Stimulated activated naive CD8-positive, alpha-beta T cell treated with anti-CD3 and anti-CD28 coated beads, Interleukin-15, amount 100 ng/mL, for 72 hours (primary cell): ENCODE data around the gene IL36G.

Experiments
- ATAC-seq: fragments of 150-1000 bp; cut with Tn5 transposase; 2 replicates; pipeline ENCODE4 v1.10.0; 2021; ENCODE audit warnings: mild to moderate bottlenecking, moderate library complexity
- DNase-seq, 2 donors: peaks; one replicate each; pipeline ENCODE4 v3.0.0; 2021 to 2022
- H3K27ac Mint-ChIP-seq, 2 donors: one replicate each; pipeline ENCODE4 v1.8.0; 2022; ENCODE audit warnings: mild to moderate bottlenecking in 2 of 2, mixed read lengths in 2 of 2, moderate library complexity in 2 of 2
- H3K27me3 Mint-ChIP-seq: one replicate; pipeline ENCODE4 v1.8.0; 2022; ENCODE audit warnings: mixed read lengths
- H3K4me1 Mint-ChIP-seq: one replicate; pipeline ENCODE4 v1.8.0; 2022; ENCODE audit warnings: mild to moderate bottlenecking, mixed read lengths
- H3K4me3 Mint-ChIP-seq, 2 donors: one replicate each; pipeline ENCODE4 v1.8.0; 2022; ENCODE audit warnings: mild to moderate bottlenecking in 2 of 2, mixed read lengths in 2 of 2, moderate library complexity in 1 of 2
- H3K9me3 Mint-ChIP-seq, 2 donors: one replicate each; pipeline ENCODE4 v1.8.0; 2022; ENCODE audit warnings: mixed read lengths in 2 of 2

Gene IL36G

GRCh38 chr2:113000436-113000835, 22.6 kb downstream of the IL36G start:
- Mint-ChIP-seq H3K27ac (no peak overlapping the region), H3K9me3 (peaks cover 31 to 45% of the 10 kb centered on the region in 2 donors), H3K4me1 (peaks cover 23% of the 10 kb centered on the region), H3K4me3 (no peak overlapping the region), H3K27me3 (no peaks in the 10 kb centered on the region)
- ATAC-seq, result no peak
- DNase-seq, result no peak

DNA sequence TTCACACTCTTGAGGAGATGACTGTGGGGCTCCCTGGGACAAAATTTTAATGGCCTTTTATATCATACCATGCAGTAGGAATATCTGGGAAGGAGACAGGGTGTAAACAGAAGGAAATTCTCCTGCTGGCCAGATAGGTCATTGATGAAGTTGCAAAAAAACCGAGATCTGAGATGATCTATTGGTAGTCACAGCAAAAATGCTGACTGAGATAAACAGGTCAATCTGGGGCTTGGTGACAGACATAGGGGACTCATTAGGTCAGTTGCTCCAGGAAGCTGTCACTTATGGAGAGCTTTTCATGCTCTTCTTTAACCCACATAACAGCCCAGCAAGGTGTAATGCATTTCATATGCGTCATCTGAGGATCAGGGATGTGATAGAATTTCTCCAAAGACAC, 24.9 kb downstream of the IL36G start:
- Mint-ChIP-seq H3K4me1 (peaks cover under 1% of the 10 kb centered on the region), H3K27me3 (no peaks in the 10 kb centered on the region), H3K9me3 (peaks cover 31 to 45% of the 10 kb centered on the region in 2 donors), H3K27ac (no peak overlapping the region), H3K4me3 (no peak overlapping the region)
- ATAC-seq (no peak), DNase-seq (no peak)

- DNase-seq, result no peak
- Mint-ChIP-seq H3K27me3 (no peaks in the 10 kb centered on the region), H3K9me3 (peaks cover 20 to 27% of the 10 kb centered on the region in 2 donors), H3K4me3 (no peak within 1 kb of the TSS), H3K27ac (peak within 1 kb of the TSS in 1 of 2 donors; percentile 85), H3K4me1 (peaks cover 4% of the 10 kb centered on the region)
- no peak for ATAC-seq
Observed at GRCh38 chr2:113005030-113005509, 27.3 kb downstream of the IL36G start, which contains the start of gene IL36A. TSS of gene IL36A (plus strand) at chr2:113005459. CDS start at chr2:113005872, 413 bp downstream.

DNA sequence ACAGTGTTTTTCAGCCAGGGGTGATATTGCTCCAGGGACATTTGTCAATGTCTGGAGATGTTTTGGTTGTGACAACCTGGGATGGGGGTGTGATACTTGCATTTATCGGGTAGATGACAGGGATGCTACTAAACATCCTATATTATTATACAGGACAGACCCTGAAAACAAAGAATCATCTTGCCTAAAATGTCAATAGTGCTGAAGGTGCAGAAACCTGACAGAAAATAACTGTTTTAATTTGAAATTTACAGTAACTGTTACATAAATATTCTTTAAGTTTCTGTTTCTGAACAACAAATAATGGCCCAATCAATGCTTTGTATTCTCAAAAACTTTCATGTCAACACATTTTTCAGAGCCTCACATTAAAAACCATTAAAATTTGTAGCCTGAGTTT, 29.4 kb downstream of the IL36G start:
- no peak overlapping the region for H3K27ac Mint-ChIP-seq
- H3K4me3 Mint-ChIP-seq, result no peak overlapping the region
- DNase-seq (no peak), ATAC-seq (no peak)
- peaks cover 13% of the 10 kb centered on the region for H3K4me1 Mint-ChIP-seq
- peaks cover 3 to 10% of the 10 kb centered on the region in 2 donors for H3K9me3 Mint-ChIP-seq
- H3K27me3 Mint-ChIP-seq, result no peaks in the 10 kb centered on the region

GRCh38 chr2:113009622-113010021, 31.8 kb downstream of the IL36G start:
- ATAC-seq (no peak), DNase-seq (no peak)
- Mint-ChIP-seq H3K4me1 (peaks cover 13% of the 10 kb centered on the region), H3K27ac (no peak overlapping the region), H3K9me3 (peaks cover 0 to 5% of the 10 kb centered on the region in 2 donors), H3K4me3 (no peak overlapping the region), H3K27me3 (no peaks in the 10 kb centered on the region)

GRCh38 chr2:113010088-113010487, 32.3 kb downstream of the IL36G start:
- H3K4me1 Mint-ChIP-seq, result peaks cover 13% of the 10 kb centered on the region
- H3K4me3 Mint-ChIP-seq, result no peak overlapping the region
- ATAC-seq (no peak), DNase-seq (no peak)
- no peak overlapping the region for H3K27ac Mint-ChIP-seq
- H3K27me3 Mint-ChIP-seq, result no peaks in the 10 kb centered on the region
- H3K9me3 Mint-ChIP-seq, result peaks cover 0 to 5% of the 10 kb centered on the region in 2 donors

DNA sequence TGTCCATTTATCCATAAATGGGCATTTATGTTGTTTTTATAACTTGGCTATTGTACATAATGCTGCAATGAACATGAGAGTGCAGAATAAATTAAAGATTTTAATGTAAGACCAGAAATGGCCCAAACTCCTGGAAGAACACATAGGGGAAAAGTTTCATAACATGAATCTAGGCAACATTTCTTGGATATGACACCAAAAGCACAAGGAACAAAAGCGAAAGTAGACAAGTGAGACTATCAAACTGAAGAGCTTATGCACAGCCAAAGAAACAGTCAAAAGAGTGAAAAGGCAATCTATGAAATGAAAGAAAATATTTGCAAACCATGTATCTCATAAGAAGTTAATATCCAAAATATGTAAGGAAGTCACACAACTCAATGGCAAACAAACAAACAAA, 33.3 kb downstream of the IL36G start:
- ATAC-seq, result no peak
- no peak overlapping the region for H3K27ac Mint-ChIP-seq
- H3K4me1 Mint-ChIP-seq, result peaks cover 20% of the 10 kb centered on the region
- DNase-seq, result no peak
- no peaks in the 10 kb centered on the region for H3K27me3 Mint-ChIP-seq
- H3K9me3 Mint-ChIP-seq, result peaks cover 0 to 5% of the 10 kb centered on the region in 2 donors
- no peak overlapping the region for H3K4me3 Mint-ChIP-seq

DNA sequence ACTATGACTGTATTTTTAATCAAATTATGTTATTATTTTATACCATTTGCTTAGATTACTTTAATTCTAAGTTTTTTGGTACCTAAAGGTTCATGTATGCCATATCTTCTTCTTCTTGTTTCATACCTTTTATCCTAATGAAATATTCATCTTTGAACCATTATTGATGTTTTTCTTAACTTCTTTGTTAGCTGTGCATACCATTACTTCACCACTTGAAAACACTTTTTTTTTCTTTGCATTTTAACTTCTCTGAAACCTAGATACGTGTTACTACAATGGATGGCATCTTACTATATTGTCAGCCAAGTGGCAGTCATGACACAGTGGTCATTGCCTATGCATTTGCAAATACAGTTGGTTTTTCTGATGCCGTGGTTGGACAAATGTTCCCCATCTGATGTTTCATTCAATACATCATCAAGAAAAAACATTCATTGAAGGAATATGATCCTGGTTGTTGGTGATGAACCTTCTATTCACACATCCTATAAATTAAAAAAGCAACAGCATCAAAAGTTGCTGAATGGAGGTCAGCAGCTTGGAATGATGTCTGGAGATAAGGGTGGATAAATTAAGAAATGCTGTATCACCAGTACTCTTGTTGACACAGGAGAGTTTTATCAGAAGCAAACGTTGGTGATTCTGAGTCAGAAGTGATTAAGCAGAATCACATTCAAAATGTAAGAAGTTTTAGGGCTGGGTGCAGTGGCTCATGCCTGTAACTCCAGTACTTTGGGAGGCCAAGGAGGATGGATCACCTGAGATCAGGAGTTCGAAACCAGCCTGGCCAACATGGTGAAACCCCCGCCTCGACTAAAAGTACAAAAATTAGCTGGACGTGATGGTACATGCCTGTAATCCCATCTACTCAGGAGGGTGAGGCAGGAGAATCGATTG, 34.9 kb downstream of the IL36G start:
- peaks cover 20% of the 10 kb centered on the region for H3K4me1 Mint-ChIP-seq
- DNase-seq (no peak), ATAC-seq (no peak)
- H3K9me3 Mint-ChIP-seq, result peaks cover 0 to 12% of the 10 kb centered on the region in 2 donors
- peaks cover 7% of the 10 kb centered on the region for H3K27me3 Mint-ChIP-seq
- H3K4me3 Mint-ChIP-seq, result no peak overlapping the region
- H3K27ac Mint-ChIP-seq, result no peak overlapping the region

DNA sequence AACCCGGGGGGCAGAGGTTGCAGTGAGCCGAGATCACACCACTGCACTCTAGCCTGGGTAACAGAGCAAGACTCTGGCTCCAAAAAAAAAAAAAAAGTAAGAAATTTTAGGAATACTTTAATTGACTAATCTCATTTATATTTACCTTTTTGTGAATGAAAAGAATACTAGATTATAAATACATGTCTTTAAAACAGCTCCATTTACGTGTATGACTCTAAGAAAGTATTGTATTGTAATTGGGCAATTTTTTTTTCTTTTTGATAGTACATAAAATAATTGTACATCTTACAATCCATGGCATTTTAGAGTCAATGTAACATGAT, 35.5 kb downstream of the IL36G start:
- no peak overlapping the region for H3K4me3 Mint-ChIP-seq
- DNase-seq (no peak), ATAC-seq (no peak)
- H3K27ac Mint-ChIP-seq, result no peak overlapping the region
- peaks cover 7% of the 10 kb centered on the region for H3K27me3 Mint-ChIP-seq
- peaks cover 20% of the 10 kb centered on the region for H3K4me1 Mint-ChIP-seq
- H3K9me3 Mint-ChIP-seq, result peaks cover under 1 to 14% of the 10 kb centered on the region in 2 donors

DNA sequence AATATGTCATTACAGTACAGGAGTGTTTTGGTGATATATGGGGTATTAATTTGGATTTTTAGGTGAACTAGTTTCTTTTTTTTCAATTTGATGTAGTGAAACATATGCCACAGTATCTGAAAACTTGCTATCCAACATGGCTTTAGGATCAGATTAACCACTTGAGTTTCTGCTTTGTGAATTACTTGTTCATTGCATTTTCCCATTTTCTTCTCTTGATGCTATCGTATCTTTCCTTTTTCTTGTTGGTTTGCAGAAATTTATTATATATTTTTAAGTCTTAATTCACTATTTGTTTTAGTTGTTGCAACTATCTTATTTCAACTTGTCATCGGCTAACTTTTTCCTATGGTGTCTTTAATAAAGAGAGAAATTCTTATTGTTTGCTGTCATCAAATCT, 36.3 kb downstream of the IL36G start:
- ATAC-seq, result no peak
- no peak overlapping the region for H3K4me3 Mint-ChIP-seq
- H3K9me3 Mint-ChIP-seq, result peaks cover 7 to 21% of the 10 kb centered on the region in 2 donors
- no peak overlapping the region for H3K27ac Mint-ChIP-seq
- peaks cover 20% of the 10 kb centered on the region for H3K4me1 Mint-ChIP-seq
- DNase-seq, result no peak
- peaks cover 7% of the 10 kb centered on the region for H3K27me3 Mint-ChIP-seq

- Mint-ChIP-seq H3K4me1 (peaks cover 16% of the 10 kb centered on the region), H3K4me3 (no peak overlapping the region), H3K27ac (no peak overlapping the region), H3K9me3 (peaks cover 12 to 23% of the 10 kb centered on the region in 2 donors), H3K27me3 (peaks cover 7% of the 10 kb centered on the region)
- DNase-seq (no peak), ATAC-seq (no peak)
Observed at GRCh38 chr2:113015042-113015441, 37.2 kb downstream of the IL36G start.

DNA sequence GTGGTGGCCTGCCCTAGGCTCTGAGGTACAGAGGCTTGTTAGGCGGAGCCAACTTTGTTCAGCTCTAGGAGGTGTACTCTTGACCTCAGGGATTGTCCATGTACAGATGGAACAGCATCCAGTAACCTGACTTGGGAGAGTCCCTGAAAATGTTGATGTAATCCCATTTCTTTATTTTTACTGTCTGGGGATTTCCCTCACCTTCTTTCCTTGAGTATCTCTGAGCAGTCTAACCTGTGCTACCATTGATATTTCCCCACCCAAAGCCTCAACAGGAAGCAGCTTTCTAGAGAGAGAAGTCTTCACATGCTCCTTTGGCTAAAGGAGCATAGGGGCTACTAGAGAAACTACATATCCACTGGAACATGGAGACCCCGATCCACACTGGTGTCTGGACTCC, 37.8 kb downstream of the IL36G start:
- H3K4me1 Mint-ChIP-seq, result peaks cover 13% of the 10 kb centered on the region
- ATAC-seq (no peak), DNase-seq (no peak)
- H3K27ac Mint-ChIP-seq, result no peak overlapping the region
- H3K4me3 Mint-ChIP-seq, result no peak overlapping the region
- H3K27me3 Mint-ChIP-seq, result peaks cover 7% of the 10 kb centered on the region
- H3K9me3 Mint-ChIP-seq, result peaks cover 12 to 23% of the 10 kb centered on the region in 2 donors

DNA sequence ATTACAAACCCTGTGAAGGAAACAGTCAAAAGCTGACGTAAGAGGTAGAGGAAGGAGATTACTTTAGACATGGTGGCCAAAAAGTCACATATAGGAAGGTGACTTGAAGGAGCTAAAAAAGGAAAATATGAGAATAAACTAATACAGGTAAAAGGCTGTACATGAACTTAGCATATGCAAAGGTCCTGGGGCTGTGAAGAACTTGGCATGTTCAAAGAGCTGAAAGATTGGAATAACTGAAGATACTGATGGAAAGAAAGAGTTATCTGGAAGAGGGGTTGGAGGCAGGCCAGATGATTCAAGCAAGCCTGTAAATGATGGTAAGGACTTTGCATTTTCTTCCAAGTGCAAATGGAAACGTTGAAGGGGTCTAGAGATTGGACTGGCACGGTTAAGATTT, 40.7 kb downstream of the IL36G start:
- Mint-ChIP-seq H3K4me3 (no peak overlapping the region), H3K4me1 (peaks cover 7% of the 10 kb centered on the region), H3K9me3 (peaks cover 12 to 18% of the 10 kb centered on the region in 2 donors), H3K27me3 (peaks cover 7% of the 10 kb centered on the region), H3K27ac (no peak overlapping the region)
- ATAC-seq, result no peak
- DNase-seq, result no peak

GRCh38 chr2:113021312-113021711, 43.5 kb downstream of the IL36G start:
- Mint-ChIP-seq H3K9me3 (peaks cover 12 to 18% of the 10 kb centered on the region in 2 donors), H3K27ac (no peak overlapping the region), H3K4me3 (no peak overlapping the region), H3K4me1 (no peaks in the 10 kb centered on the region), H3K27me3 (peaks cover 7% of the 10 kb centered on the region)
- ATAC-seq (no peak), DNase-seq (no peak)

- no peaks in the 10 kb centered on the region for H3K4me1 Mint-ChIP-seq
- H3K27ac Mint-ChIP-seq, result no peak overlapping the region
- H3K27me3 Mint-ChIP-seq, result peaks cover 7% of the 10 kb centered on the region
Observed at GRCh38 chr2:113024764-113025163, 47.0 kb downstream of the IL36G start.

DNA sequence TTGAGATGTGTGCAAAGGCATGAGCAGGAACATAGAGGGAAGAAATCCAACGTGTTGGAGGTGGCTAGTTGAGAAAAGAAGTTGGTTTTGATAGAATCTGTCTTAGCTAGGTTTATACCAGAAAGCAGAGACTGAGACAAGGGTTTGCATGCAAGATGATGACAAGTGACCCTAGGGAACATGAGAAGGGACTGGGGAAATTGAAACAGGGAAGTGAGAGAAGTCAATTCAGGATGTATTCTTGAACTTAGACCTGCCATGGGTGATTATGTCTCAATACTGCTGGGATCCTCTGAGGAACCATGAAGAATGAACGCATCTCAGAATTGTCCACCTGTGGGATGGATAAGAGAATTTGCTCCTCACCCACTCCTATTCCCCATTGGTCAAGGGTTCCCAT, 47.9 kb downstream of the IL36G start:
- peaks cover 7% of the 10 kb centered on the region for H3K27me3 Mint-ChIP-seq
- no peak for ATAC-seq

More at GRCh38 chr2:113024764-113025163, 47.0 kb downstream of the IL36G start:
- no peak for ATAC-seq
- DNase-seq, result no peak
- Mint-ChIP-seq H3K9me3 (peaks cover 0 to 2% of the 10 kb centered on the region in 2 donors), H3K4me3 (no peak overlapping the region)

More for the DNA sequence above, 47.9 kb downstream of the IL36G start:
- no peaks in the 10 kb centered on the region for H3K4me1 Mint-ChIP-seq
- no peak overlapping the region for H3K27ac Mint-ChIP-seq
- DNase-seq, result no peak
- H3K9me3 Mint-ChIP-seq, result no peaks in the 10 kb centered on the region
- H3K4me3 Mint-ChIP-seq, result no peak overlapping the region
